CD4-positive, alpha-beta T cell treated with Interleukin-17A for 1 hour (primary cell): ENCODE measurements around the gene MPZL2.

ENCODE experiments used
- DNase-seq: peaks from one replicate; pipeline ENCODE4 v3.0.0-alpha.2; 2020

Gene MPZL2

DNA sequence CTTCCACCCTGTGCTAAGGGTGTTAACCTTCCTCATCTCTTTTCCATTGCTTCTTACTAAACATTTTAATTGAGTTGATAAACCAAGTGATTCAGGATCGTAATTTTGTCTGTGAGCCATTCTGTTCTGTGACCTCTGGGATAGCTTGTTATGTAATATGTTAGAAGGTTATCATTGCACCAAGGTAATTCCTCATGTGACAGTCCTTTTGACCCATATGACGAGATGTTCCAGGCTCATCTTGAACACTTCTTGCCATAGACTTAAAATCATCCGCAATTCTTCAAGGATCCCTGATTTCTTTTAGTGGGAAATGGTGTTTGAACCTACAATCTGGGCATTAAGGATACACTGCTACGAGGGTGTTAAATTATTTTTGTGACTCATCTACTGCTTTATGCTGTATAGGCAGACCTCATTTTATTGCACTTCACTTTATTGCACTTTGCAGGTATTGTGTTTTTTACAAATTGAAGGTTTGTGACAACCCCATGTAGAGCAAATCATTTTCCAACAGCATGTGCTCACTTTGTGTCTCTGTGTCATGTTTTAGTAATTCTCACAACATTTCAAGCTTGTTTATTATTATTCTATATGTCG lies 19.0 kb upstream of the MPZL2 start:
- no peak for DNase-seq

DNA sequence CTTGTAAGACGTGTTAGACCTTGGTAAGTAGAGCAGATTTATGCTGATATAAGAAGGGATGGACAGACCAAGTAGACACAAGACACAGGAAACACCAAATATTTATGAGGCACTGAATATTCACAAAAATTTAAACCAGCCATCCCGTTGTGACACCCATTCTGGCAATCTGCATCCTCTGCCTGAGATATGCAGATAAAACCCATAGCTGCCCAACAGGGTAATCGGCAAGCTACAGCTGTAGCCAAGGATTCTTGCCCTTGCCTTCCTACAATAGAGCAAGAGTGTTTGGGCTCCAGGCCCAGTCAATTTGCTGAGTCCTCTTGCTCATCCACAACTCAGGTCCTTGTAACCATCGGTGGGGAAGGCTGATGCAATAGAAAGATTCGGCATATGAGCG lies 18.5 kb upstream of the MPZL2 start:
- DNase-seq, result no peak

DNA sequence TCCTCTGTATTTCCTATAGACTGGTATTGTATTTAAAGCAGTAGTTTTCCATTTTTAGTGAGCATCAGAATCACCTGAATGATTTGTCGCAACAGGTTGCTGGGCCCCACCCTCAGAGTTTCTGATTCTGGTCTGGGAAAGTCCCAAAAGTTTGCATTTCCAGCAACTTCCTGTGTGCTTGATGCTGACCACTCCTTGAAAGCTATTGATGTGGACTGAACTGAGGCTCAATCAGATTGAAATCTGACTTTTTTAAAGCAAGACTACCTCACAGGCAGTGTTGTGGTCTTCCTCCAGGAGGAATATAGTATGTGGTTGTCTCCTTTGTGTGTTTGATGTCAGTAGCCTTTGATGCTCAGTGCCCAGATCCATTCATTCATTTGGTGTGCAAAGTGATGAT lies 17.2 kb upstream of the MPZL2 start:
- DNase-seq, result peak; percentile 42

DNA sequence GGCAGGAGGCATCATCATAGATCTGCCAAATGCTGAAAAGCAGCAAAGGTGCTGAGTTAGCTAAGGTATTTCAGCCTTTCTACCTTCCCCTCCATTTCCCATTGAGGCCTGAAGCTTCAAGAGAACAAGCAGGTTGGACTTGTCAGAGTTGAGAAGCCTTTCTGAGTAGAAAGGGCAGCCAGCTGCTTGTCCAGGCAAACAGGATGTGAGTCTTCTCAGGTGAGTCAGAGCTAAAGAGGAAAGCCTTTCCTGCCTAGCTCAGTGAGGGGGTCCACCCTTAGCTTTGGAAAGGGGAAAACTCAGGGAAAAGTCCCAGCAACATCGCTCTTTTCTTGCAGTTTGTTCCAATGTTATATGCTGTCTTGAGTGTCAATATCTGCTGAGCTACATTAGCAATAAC lies 13.2 kb upstream of the MPZL2 start:
- no peak for DNase-seq

DNA sequence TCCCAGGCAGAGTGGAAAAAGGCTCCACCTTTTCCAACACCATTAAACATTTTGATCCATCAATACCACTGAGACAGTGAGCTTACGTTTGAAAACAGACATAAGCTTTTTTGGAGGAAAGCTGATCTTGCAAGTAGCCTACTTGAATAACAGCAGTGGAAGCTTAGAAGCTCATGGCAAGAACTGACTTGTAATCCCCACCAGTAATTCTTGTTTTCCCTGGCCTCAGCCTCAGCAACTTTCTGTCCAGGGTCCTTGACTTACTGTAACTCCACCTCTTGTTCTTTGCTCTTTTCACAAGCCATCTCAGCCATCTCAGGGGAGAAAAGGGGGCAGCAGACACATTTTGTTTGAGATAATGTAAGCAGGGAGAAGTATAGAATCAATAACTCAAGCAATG lies 12.3 kb upstream of the MPZL2 start:
- DNase-seq, result no peak

DNA sequence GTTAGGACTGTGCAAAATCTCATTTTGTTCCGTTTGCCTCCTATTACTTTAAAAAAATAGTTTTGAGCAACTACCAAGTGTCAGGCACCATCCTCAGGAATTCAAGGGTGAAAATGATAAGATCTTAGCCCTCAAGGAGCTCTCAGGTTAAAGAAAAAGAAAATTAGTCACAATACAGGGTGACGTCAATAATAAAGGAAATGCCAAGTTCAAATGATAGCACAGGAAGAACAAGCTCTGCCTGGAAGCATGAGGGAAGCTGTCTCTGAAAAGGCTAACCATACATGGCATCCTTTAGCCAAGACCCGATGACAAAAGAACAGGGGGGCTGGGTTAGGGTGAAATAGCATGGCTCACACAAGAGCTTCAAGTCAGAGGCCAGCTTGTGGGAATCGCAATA lies 11.1 kb upstream of the MPZL2 start:
- no peak for DNase-seq

DNA sequence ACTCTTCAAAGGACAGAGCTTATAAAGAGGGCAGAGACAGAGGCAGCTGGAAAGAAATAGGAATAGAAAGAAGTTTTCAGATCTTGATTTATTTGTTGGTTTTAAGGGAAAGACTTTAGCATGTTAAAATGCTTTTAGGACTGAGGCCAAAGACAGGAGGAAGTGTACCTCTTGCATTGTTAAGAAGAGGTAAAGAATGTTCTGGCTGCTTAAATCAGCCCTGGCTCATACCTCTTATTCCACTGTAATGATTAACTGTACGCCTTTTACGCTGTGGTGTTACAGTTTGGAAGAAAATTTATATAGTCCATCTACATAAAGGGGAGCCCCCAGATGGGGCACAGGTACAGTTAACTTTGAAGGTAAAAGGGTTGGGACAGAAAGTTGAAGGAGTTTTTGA lies 10.1 kb upstream of the MPZL2 start:
- no peak for DNase-seq

DNA sequence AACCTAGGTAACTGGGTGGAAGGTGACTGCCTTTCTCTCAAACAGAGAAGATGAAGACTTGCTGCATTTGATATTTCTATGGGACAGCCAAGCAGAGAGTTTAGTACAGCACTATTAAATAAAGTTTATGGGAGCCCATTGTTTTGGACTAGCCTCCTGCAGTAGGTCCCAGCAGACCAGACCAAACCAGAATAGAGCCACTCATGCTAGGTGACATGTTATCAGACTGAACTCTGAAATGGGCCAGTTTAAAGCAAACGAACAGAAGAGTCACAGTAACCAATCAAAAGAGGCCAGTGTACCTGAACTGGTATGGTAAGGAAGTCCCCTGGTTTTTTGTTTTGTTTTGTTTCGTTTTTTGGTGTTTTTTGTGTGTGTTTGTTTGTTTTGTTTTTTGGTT lies 7.9 kb upstream of the MPZL2 start:
- DNase-seq, result no peak

DNA sequence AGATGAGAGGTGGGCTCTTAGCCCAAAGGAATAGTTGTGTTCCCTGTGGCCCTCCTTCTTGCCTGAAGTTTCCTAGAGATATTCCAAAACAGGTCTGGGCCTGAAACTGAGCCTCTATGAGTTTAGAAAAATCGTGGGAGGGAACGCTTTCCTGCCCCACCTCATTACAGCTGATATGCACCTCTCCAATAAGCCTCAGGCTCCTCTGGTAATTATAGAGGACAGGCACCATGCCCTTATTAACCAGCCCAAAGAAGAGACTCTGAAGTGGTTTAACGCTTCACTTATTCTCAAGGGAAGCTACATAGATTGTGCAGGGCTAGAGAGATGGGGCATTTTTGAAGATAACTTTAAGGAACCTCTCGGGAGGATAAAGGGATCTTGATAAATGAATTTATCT lies 3.4 kb upstream of the MPZL2 start:
- no peak for DNase-seq

DNA sequence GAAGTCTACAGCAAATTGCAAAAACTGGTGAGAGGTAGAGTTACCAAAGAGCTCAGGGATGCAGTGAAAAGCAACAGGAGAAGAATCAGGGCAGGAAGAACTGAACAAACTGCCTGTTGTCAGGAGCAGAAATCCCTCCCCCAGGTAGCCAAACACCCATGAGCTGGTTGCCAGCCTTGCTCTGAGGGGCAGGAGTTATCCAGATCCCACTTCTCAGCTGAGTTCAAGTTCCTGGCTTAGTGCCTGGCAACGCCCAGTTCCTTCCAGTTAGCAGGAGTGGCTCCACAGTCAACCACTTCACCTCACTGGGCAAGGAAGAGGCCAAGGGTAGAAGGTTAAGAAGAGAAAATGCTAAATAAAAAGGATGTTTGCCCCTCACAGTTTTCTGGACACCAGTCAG lies 1.9 kb upstream of the MPZL2 start:
- DNase-seq, result no peak

DNA sequence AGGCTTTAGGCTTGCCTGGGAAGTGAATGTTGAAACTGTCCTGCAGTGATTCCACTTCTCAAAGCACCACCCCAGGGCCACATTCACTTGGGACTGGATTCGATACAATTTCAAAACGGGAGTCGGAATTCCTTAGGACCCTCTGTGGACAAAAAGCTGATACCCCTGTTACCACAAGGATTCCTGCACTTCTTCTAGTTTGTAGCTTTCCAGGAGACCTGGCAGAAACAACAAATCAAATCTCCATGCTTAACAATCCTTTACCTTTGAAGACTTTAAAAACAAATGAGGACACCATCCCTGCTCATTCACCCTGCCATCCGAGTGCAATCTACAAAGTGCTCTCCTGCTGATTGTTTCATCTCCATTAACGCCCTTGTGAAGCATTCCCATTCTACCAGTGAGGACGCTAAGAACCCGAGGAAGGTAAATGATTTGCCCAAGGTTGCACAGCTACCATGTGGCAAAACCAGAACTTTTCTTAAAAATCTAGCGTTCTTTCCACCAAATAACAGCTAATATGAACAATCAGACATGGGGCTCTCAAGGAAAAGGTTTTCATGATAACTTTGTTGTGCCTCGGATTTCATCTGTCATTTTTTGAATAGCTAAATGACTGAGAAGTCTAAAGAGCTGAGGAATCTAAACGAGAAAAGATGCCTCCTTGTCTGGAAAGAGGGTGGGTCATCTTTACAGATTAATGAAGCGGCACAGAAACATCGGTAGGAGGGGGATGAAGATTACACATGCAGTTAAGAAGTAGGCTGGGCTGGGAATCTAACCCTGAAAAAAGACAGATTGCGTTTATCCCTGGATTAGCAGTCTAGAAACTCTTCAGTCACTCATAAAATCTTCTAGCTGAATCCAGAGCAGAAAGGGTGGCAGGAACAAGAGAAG lies 720 bp upstream of the MPZL2 start:
- no peak for DNase-seq

DNA sequence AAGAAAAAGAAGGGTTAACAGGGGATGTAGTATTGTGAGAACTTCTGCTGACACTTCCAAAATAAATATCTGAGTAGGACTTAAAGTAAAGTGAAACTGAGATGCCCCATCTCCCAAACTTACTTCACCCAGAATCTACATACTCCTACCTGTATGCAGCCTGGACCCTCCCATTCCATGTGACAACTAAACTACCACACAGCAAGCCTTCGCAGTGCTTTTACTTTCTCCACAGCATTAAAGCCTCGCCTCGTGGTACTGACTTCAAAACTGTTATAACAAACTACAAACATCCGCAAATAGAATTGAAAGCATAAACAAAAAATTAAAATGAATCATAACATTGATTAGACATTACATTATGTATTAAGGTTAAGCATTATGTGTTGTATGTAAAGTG lies 985 bp downstream of the MPZL2 start:
- DNase-seq, result no peak

DNA sequence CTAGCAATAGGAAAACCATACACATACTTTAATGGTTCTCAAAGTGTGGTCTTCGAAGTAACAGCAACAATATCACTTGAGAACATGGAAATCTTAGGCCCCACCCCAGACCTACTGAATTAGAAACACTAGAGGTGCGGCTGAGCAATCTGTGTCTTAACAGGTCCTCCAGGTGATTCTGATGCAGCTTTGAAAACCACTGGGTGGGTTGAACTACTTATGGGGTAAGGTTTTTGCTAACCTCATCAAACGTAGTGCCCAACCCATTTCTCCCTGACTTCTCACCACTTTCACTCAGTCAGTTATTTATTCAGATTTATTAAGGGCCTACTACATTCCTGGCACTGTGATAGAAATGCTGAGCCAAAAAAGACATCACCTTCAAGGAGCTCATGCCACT lies 3.7 kb downstream of the MPZL2 start:
- no peak for DNase-seq

DNA sequence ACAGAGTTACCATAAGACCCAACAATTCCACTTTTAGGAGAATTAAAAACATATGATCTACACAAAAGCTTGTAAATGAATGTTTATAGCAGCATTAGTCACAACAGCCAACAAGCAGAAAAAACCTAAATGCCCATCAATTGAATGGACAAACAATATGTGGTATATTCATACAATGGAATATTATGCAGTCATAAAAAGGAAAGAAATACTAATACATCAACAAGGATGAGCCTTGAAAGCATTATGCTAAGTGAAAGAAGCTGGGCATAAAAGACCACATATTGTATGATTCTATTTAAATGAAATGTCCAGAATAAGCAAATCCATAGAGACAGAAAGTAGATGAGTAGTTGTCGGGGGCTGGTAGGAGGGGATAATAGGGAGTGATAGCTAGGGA lies 5.0 kb downstream of the MPZL2 start:
- no peak for DNase-seq

DNA sequence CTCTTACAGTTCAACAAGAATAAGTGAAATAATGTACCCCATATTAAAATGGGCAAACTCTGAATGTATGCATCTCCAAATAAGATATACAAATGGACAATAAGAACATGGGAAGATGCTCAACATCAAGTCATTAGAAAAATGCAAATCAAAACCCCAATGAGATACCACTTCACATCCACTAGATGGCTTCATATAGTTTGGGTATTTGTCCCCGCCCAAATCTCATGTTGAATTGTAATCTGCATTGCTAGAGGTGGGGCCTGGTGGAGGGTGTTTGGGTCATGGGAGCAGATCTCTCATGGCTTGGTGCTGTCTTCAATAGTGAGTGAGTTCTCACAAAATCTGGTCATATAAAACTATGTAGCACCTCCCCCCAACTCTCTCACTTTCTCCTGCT lies 5.7 kb downstream of the MPZL2 start:
- no peak for DNase-seq

DNA sequence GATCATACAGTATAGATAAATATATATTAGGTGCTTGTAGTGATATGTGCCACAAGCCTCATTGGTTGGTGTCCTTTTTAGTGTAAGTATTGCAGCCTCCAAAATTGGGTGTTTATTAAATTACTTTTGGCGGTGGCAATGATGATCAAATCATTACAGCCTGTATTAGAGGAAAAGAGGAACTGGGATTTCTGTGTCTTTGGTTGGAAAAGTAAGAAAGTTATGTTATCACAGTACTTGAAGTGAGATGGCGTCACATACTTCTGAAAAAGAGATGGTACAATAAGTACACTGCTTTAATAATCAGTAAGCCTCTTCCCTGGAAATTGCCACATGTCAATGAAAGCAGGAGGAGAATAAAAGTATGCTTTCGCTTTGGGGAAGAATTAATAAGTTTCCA lies 11.4 kb downstream of the MPZL2 start:
- DNase-seq, result no peak

DNA sequence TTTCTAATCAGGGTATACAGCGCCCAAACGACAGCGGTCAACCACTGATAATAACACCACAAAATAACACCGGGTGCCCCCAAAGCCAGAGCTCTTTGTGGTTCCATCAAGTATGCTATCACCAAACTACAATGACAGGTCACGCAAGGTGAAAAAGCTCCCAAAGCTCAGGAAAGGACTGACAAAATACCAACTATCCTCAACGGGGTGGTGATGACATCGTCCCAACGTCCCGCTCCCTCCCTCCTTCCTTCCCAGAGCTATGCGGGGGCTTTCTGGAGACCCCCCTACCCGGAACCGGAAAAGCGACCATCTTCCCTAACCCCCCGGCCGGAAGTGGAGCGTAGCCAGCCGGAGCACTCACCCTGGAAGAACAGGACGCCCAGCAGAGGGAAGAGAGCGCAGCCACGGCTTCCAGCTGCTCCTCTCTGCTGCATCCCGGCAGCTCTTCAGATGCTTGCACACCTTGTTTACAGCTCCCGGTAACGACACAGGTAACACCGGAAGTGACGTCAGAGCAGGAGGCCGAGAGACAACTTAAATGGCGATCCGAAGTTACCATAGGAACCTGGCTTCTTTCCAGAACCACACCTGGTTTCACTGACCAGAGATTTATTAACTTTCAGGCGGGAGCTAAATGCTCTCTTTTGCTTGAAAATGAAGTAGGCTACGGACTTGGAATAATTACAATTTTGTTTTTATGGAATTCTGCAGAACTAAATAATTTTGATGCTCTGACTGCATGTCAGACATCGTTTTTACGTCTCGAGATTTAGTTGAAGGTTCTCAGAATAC lies 12.0 kb downstream of the MPZL2 start, which contains the start of gene MPZL3:
MPZL3 (minus strand) TSS at position 508 of the 795 bp plus-strand sequence; CDS start at position 437, 71 bp downstream.
- peak; percentile 96 for DNase-seq

DNA sequence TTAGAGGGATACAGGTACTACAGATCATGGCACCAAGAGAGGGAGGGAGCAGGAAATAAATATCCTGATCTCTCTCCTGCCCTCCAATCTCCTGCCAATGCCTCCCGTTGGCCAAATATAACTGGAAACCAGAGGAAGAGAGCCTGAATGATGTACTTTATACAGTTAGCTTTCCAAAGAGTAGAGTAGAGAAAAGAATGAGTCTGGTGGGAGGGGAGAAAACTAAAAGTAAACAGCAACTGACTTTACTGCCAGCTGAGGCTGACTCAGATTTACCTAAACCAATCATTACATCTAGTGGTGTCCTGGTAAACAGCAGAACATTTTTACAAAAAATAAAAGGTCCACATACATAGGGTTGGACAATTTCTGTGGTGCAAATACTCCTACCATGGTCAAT lies 17.1 kb downstream of the MPZL2 start:
- DNase-seq, result no peak

DNA sequence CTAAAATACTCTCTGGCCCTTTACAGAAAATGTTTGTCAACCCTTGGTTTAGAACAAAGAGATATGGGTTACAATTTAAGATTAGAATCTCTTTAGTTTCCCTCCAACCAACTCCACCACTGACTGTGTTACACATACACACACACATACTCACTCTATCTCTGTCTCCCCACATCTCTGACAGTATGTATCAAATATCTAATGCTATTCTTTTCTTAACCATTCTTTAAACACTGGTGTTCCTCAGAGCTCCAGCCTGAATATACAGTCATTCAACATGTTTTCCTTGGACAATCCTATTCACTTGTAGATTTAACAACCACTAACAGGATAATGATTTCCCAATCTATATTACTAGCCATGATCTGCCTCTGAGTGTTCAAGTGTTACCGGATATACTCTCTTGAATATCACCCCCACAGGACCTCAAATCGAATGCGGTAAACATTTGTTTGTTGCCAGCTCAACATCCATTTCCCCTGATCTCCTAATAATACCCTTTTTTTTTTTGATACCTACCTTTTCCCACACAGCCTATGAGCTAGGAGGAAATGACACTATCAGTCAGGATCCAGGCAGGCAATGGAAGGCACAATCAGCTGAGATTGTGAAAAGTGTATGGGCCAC lies 18.0 kb downstream of the MPZL2 start:
- no peak for DNase-seq

DNA sequence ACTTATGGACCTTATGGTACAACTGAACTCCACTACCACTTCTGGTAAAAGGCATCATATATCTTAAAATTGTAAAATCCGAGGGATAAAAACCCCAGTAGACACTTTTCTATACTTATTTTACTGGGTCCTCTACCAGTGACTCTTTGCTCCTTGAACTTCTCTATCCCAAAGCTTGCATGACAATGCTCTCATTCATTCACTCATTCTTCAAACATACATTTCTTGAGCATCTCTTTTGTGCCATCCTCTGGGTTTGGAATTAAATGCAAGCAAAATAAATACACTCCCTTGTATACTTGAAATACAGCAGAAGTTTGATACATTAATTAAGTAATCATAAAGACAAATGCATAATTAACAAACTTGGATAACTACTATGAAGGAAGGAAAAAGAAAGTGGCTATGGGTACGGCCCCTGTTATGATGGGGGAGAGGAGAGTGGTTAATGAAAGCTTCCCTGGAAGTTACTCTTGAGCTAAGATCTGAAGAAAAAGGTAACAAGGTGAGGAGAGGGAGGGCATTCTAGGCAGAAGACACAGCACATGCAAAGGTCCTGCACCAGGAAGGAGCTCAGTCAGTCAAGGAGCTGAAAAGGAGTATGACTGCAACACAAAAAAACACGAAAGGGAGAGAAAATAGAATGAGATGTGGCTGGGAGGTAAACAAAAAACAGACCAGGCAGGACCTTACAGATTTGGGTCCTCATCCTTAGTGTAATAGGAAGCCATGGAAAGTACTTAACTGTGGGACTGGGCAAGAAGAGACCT lies 19.9 kb downstream of the MPZL2 start:
- DNase-seq, result no peak

DNA sequence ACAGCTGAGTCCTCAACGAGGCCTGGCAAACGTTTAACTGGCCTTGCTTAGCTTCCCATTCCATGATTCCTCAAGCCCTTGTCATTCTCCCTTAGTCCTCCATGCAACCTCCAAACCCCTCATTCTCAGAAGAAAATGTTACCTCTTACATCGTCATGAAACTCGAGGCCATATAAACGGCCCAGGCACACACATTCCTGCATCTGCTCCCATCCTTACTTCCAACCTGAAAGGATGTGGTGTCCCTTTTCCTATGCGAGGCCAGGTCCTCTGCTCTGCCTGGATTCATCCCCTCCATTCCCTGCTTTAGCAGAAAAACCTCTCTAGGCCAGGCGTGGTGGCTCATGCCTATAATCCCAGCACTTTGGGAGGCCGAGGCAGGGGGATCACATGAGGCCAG lies 20.9 kb downstream of the MPZL2 start:
- no peak for DNase-seq

DNA sequence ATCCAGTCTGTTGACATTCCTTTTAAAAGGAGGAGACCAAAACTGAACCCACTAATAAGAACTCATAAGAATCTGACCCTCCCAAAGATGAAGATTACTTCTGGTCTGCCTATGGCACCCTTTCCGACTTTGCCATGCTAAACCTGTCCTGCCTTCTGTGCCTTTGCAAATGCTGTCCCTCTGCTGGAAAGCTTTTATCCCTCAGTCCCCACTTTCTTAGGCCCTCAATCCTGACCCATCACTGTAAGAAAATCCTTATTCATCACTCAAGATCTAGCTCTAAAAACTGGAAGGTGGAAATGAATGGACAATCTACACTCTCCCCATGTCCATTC lies 22.4 kb downstream of the MPZL2 start:
- DNase-seq, result no peak
